Stimulated activated CD4-positive, alpha-beta T cell treated with anti-CD3 and anti-CD28 coated beads, Interleukin-1b, Interleukin-23, amount 100 ng/mL, for 1 hour (primary cell): ENCODE data around the gene TNK2.
"Not testable (repeated sequence)": the region's sequence is repeated elsewhere in the genome, so short reads cannot be mapped to it uniquely, and the experiment has no call there.

Experiments used
- DNase-seq, 2 donors: peaks; one replicate each; pipeline ENCODE4 v3.0.0-alpha.2; 2020; ENCODE audit warnings: low read depth in 2 of 2

Gene TNK2

DNA sequence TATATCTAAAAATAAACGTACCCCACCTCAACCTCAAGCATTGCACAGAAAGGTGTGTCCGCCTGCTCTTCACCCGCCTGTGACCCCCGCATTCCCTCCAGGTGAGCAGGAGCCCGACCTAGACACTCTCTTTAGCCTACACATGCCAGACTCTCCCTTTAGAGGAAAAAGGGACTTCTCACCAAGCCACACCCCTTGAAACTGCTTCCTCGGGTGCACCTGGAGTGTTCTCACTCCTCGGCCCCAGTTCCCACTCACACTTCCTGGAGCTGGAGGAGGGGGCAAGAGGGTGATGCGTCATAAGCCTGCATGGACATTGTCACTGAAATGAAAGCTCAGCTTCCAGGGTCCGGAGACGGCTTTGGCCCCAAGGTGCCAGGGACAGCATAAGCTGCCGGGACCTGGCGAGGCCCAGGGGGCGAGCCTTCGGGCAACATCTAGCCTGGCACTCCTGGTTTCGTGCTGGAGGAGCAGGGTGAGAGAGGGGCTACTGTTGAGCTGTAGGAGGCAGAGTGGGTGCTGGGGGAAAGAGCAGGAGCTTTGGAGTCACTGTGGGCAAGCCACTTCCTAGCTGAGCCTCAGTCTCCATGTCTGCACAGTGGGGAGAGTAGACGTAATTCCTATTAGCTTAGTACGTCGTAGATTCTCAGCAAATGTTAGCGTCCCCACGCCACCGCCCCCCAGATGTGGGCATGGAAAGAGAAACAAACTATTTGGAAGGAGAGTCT lies 86.8 kb downstream of the TNK2 start:
- DNase-seq: no peak

DNA sequence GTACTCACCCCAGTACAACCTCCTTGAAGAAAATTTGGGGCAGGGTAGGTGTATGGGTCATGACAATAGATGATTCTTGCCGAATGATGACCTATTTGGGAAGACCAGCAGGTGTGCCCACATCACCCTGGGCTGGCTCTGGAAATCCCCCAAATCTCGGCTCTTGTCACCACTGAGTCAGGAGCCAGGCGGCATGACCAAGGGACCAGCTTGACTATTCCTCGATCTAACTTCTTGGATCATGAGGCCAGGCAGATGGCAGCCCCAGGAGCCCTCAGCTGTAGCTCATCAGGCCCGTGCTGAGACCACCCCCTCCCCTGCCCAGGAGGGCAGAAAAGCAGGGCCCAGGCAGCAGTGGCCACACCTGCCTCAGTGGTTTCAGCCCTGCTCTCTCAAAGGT lies 87.5 kb downstream of the TNK2 start:
- DNase-seq: no peak

GRCh38 chr3:195820186-195820585 lies 88.2 kb downstream of the TNK2 start:
- no peak for DNase-seq

DNA sequence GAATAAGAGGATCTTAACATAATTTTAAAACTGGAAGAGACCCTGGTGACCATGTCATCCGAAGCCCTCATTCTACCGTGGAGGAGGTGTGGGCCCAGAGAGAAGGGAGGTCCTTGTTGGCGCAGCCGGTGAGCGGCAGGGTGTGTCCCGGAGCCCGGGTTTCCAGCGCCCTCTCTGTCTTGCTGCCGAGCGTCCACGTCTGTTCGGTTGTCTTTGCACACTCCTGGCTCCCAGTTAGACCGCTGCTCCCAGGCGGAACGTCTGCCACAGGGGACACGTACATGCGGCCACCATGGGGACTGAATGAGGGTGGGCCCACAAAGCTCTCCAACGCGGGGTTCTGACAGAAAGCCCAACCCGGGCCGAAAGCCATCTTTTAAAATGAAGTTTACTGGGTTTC lies 90.0 kb downstream of the TNK2 start:
- no peak for DNase-seq

DNA sequence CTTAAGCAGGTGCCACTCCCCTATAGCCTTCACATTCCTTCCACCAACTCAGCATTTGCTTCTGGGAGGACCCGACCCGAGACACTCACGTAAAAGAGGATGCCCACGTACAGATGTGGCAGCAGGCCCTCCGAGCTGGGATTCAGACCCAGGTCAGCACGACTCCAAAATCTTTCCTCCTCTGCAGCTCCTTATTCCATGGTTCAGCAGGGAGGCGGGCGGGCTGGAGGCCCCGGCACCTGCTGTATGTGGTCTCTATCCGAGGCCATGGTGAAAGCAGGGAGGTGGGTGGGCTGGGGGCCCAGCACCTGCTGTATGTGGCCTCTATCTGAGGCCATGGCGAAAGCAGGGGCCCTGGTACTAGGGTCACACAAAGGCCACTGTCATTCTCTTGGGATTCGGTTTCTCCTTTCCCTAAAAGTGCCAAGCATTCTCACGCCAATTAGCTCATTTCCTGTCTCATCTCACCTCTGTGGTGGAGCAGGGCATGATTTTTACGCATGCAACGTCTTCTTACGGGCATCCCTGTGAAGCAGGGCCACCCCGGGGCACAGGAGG lies 90.7 kb downstream of the TNK2 start:
- DNase-seq: no peak

DNA sequence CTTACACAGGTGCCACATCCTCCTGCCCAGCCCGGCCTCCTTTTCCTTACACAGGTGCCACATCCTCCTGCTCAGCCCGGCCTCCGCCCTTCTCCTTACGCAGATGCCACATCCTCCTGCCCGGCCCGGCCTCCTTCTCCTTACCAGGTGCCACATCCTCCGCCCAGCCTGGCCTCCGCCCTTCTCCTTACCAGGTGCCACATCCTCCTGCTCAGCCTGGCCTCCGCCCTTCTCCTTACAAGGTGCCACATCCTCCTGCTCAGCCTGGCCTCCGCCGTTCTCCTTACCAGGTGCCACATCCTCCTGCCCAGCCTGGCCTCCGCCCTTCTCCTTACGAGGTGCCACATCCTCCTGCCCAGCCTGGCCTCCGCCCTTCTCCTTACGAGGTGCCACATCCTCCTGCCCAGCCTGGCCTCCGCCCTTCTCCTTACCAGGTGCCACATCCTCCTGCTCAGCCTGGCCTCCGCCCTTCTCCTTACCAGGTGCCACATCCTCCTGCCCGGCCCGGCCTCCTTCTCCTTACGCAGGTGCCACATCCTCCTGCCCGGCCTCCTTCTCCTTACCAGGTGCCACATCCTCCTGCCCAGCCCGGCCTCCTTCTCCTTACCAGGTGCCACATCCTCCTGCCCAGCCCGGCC lies 92.0 kb downstream of the TNK2 start:
- not testable (repeated sequence) for DNase-seq

DNA sequence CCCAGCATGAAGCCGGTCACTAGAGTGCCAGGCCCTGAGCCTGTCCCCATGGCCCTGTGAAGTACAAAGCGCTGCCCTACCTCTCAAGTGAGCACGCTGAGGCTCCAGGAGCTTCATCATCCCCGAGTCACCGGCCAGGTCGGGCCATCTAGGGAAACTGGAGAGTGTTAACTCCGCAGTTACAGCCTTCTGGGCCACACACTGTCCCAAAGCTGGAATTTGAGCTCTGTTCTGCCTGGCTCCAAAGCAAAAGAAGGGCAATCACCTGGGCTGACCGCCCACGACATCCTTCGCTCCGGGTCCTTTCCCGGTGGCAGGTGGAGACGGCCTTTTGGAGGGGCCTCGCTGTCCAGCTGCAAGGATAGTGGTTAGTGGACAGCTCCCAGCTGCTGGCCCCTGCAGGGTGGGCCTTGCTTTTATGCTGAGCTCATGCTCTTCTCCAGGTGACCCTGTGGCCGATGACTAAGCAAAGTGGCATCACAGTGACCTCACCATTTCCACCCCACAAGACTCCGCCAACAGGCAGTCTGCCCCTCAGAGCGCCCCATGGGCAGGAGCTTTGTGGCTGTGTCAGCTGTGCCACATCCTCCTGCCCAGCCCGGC lies 93.1 kb downstream of the TNK2 start:
- DNase-seq: no peak

DNA sequence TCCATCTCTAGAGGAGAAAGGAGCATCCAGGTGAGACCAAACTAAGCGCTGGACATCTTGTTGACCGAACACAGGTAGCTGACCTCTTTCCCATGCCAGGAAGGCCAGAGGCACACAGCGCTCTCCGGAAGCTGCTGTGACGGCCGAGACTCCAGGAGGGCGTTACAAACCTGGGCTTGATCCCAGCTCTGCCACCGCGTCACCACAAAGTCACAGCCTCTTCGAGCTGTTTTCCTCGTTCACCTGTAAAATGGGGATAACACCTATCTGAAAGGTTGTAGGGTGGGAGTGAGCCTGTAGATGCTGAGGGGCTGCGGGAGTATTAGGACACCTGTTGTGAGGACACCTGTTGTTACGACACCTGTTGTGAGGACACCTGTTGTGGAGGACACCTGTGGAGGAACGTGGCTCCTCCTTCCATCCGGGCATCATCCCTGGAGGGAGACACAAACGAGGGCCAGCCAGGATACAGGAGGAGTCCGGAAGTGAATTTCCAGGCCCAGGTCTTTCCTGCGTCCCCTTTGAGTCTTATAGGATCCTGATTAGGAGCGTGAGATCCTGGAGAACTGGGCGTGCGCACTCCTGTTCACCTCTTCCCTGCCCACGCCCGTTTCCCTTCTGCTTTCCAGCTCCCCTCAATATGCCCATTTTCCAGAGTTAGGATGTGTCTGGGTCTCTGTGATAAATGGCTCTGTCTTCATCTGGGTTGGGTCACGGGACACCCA lies 94.3 kb downstream of the TNK2 start:
- no peak for DNase-seq
